ENCODE results near the gene LIMS2. TPM values are rescaled to one million over a fixed set of nuclear protein-coding genes. Genes with fewer than 3 reads are reported as not detected.

The LIMS2 gene
- total RNA-seq, 4 donors from 2014 or later, result 5.3 to 15.5 (median 9.9) TPM

GRCh38 chr2:127697482-127698180 lies 22.3 kb upstream of the LIMS2 start:
- in situ Hi-C loops (cut with MboI; ENCODE audit: low sequenced_read_pairs in 4 of 4) (no loop called here), intact Hi-C loops (cut with DNase I; ENCODE audit: low total_unique reads) (loop anchor here (5.0 kb wide), 1 partner anchor 105 kb away; no protein-coding TSS in a partner anchor)
- H3K9me3 ChIP-seq, result no peaks in the 10 kb centered on the region
- peaks cover 12% of the 10 kb centered on the region in 2 donors for H3K4me1 ChIP-seq
- TF ChIP-seq CTCF (IDR thresholded peaks at IDR 0.05 in 4 of 5, conservative IDR thresholded peaks at IDR 0.05 in 1 of 5) (no peak), POLR2A (IDR thresholded peaks at IDR 0.05) (no peak)
- no peaks in the 10 kb centered on the region for H3K36me3 ChIP-seq
- DNase-seq (no peak), ATAC-seq (no peak)
- H3K4me3 ChIP-seq, result no peak overlapping the region
- no peaks in the 10 kb centered on the region for H3K27me3 ChIP-seq
- no peak overlapping the region for H3K27ac ChIP-seq

GRCh38 chr2:127695491-127696472 lies 20.5 kb upstream of the LIMS2 start:
- intact Hi-C loops (cut with DNase I; ENCODE audit: low total_unique reads) (loop anchor here (5.0 kb wide), 1 partner anchor 103 kb away; no protein-coding TSS in a partner anchor), in situ Hi-C loops (cut with MboI; ENCODE audit: low sequenced_read_pairs in 4 of 4) (no loop called here)
- peak; percentile 20 to 62 for ATAC-seq
- DNase-seq, result peak in 1 of 2 donors; percentile 61
- peak overlapping the region; percentile 43 to 67 (median 48) for H3K4me3 ChIP-seq
- peaks cover 7% of the 10 kb centered on the region in 2 donors for H3K4me1 ChIP-seq
- no peaks in the 10 kb centered on the region for H3K27me3 ChIP-seq
- H3K9me3 ChIP-seq, result no peaks in the 10 kb centered on the region
- TF ChIP-seq CTCF (IDR thresholded peaks at IDR 0.05 in 4 of 5, conservative IDR thresholded peaks at IDR 0.05 in 1 of 5) (peak; percentile 8 to 76 (median 42)), POLR2A (IDR thresholded peaks at IDR 0.05) (no peak)
- peak overlapping the region in 2 of 4 donors; percentile 4 to 35 for H3K27ac ChIP-seq
- H3K36me3 ChIP-seq, result no peaks in the 10 kb centered on the region

- no peaks in the 10 kb centered on the region for H3K36me3 ChIP-seq
- intact Hi-C loops (cut with DNase I; ENCODE audit: low total_unique reads) (loop anchor here (5.0 kb wide), 1 partner anchor 103 kb away; no protein-coding TSS in a partner anchor), in situ Hi-C loops (cut with MboI; ENCODE audit: low sequenced_read_pairs in 4 of 4) (no loop called here)
- no peaks in the 10 kb centered on the region for H3K9me3 ChIP-seq
- peak overlapping the region in 1 of 4 donors; percentile 35 for H3K27ac ChIP-seq
- DNase-seq (no peak), ATAC-seq (no peak)
- TF ChIP-seq CTCF (IDR thresholded peaks at IDR 0.05 in 4 of 5, conservative IDR thresholded peaks at IDR 0.05 in 1 of 5) (no peak), POLR2A (IDR thresholded peaks at IDR 0.05) (no peak)
- H3K4me1 ChIP-seq, result no peaks in the 10 kb centered on the region
- H3K4me3 ChIP-seq, result peak overlapping the region; percentile 43 to 67 (median 48)
- no peaks in the 10 kb centered on the region for H3K27me3 ChIP-seq
Measured at GRCh38 chr2:127694986-127695385, 19.7 kb upstream of the LIMS2 start.

- in situ Hi-C loops (cut with MboI; ENCODE audit: low sequenced_read_pairs in 4 of 4), result no loop called here
- H3K27ac ChIP-seq, result no peak overlapping the region
- H3K36me3 ChIP-seq, result no peaks in the 10 kb centered on the region
- H3K4me1 ChIP-seq, result no peaks in the 10 kb centered on the region
- TF ChIP-seq POLR2A (IDR thresholded peaks at IDR 0.05), result no peak
- no peak for TF ChIP-seq CTCF (IDR thresholded peaks at IDR 0.05 in 4 of 5, conservative IDR thresholded peaks at IDR 0.05 in 1 of 5)
- DNase-seq (no peak), ATAC-seq (no peak)
- no peaks in the 10 kb centered on the region for H3K27me3 ChIP-seq
- no peak overlapping the region for H3K4me3 ChIP-seq
- no peaks in the 10 kb centered on the region for H3K9me3 ChIP-seq
- intact Hi-C loops (cut with DNase I; ENCODE audit: low total_unique reads), result no loop called here
Measured at GRCh38 chr2:127690696-127691095, 15.4 kb upstream of the LIMS2 start.

Measured in gastrocnemius medialis (tissue), 4 donors.